GM10248 (cell line): ENCODE results near the gene AUTS2.

Experiments used
- CTCF ChIA-PET: fragments of 300-600 bp; sonication (Branson Sonifier 250); formaldehyde crosslinking; extraction: SDS; loops from one replicate; lab custom pipeline; 2021; ENCODE audit warnings: antibody characterized with exemption; lab: Yijun Ruan, JAX
- POLR2A ChIA-PET: fragments of 350-650 bp; sonication (Branson Sonifier 250); formaldehyde crosslinking; extraction: SDS; loops from one replicate; lab custom pipeline; 2020; ENCODE audit warnings: antibody characterized with exemption; lab: Yijun Ruan, JAX
- DNase-seq: peaks from one replicate; pipeline ENCODE4 v3.0.0; 2012; ENCODE audit errors: extremely low spot score
- TF ChIP-seq, protein P1 (sequence below): IDR thresholded peaks from 2 replicates; pipeline ENCODE4 v1.5.1; 2012; ENCODE audit warnings: mild to moderate bottlenecking, low read depth; ENCODE audit errors: extremely low read depth, missing control alignments, control extremely low read depth

The AUTS2 gene

DNA sequence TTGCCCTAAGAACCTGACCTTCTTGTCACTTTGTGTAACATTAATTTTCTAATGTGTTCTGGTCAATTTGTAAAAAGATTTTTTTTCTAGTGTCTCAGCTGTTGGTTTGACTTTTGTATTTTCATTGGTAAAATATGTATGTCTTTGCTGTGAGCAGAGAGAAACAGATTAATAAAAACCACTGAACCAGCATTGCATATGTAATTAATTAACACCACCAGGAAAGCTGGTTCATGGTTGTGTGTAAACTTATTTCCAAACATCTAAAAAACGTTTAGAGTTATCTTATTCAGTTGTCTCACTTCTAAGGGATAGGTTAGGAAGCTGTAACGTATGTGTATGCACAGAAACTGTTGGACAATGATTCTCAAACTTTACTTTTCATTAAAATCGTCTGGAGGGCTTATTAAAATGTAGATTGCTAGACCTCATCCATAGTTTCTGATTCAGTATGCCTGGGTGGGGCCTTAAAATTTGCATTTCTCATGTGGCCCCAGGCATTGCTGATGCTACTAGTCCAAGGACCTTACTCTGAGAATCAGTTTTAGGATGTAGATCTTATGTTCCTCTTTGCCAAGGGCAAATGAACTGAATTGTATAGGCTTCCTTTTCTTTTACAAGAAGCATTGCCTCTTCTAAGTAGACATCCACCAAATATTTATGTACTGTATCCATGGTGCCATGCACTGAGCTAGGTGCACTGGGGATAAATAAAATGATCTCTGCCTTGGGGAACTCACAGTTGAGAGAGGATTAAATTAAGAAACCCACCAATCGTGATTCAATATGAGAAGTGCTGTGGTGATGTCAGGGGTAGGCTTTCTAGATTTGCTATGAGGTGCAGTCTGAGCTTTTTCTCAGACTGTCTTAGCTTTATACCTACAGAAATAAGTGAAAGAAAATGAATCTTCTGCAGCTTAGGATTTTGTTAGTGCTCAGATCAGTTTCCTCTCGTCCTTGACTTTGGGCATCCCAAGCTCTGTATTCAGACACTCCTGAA lies 98.7 kb downstream of the AUTS2 start:
- no peak for DNase-seq
- ChIA-PET POLR2A (no interaction called here), CTCF (interaction anchor here (0.7 to 1.7 kb wide), 7 partner anchors 8 to 32 kb away, joined by 3 to 7 read pairs (median 3); no protein-coding TSS in a partner anchor)
- TF ChIP-seq, protein P1, sequence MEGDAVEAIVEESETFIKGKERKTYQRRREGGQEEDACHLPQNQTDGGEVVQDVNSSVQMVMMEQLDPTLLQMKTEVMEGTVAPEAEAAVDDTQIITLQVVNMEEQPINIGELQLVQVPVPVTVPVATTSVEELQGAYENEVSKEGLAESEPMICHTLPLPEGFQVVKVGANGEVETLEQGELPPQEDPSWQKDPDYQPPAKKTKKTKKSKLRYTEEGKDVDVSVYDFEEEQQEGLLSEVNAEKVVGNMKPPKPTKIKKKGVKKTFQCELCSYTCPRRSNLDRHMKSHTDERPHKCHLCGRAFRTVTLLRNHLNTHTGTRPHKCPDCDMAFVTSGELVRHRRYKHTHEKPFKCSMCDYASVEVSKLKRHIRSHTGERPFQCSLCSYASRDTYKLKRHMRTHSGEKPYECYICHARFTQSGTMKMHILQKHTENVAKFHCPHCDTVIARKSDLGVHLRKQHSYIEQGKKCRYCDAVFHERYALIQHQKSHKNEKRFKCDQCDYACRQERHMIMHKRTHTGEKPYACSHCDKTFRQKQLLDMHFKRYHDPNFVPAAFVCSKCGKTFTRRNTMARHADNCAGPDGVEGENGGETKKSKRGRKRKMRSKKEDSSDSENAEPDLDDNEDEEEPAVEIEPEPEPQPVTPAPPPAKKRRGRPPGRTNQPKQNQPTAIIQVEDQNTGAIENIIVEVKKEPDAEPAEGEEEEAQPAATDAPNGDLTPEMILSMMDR: no peak

DNA sequence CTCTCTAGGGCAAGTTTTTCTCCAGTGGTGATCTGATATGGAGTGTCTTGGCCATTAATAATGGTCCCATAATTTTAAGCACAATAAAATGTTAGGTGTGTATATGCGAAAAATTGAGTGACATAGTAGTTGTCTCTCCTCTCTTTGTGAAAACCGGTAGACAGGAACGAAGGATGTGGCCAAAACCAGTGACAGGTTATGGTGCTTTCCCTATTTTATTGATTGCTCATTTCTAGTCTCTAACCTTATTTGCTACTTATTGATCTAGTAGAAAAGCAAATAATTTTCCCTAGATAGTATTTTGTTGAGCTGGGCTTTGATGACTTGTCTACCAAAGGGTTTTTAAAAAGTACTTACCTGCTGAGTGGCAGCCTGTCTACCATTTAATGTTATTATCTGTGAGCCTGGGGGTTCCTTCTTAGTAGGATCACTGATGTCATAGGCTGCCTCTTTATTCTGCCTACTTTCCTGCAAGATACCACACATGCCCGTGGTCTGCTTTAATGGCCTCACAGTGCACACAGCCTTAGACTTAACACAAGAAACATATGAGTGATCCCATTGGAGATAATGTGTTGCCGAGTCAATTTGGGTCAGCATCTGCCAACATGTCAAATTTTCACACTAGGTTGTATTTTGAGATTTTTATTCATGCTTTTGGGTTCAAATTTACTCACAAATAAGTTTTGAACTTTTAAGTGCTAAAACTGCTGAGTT lies 100.0 kb downstream of the AUTS2 start:
- TF ChIP-seq, protein P1: no peak
- CTCF ChIA-PET: interaction anchor here (0.9 to 1.7 kb wide), 4 partner anchors 9 to 182 kb away, joined by 3 to 7 read pairs (median 4); no protein-coding TSS in a partner anchor
- DNase-seq: no peak
- POLR2A ChIA-PET: no interaction called here

DNA sequence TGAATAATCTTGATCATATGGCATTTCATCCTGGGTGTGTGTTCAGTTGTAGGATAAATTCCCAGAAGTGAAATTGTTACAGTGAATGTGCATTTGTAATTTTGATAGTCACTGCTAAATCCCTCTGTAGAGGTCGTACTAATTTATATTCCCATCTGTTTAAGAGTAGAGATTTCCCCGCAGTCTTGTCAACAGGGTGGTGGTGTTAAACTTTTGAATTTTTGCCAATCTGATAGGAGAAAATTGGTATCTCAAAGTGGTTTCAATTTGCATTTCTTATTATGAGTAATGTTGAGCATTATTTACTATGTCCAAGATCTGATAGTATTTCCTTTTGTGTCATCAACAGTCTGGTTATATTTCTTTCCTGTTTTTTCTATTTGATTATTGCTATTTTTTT lies 101.7 kb downstream of the AUTS2 start:
- POLR2A ChIA-PET: no interaction called here
- no peak for DNase-seq
- TF ChIP-seq, protein P1: no peak
- CTCF ChIA-PET: interaction anchor here (1.3 to 1.4 kb wide), 2 partner anchors 11 to 59 kb away, joined by 3 to 6 read pairs; no protein-coding TSS in a partner anchor

DNA sequence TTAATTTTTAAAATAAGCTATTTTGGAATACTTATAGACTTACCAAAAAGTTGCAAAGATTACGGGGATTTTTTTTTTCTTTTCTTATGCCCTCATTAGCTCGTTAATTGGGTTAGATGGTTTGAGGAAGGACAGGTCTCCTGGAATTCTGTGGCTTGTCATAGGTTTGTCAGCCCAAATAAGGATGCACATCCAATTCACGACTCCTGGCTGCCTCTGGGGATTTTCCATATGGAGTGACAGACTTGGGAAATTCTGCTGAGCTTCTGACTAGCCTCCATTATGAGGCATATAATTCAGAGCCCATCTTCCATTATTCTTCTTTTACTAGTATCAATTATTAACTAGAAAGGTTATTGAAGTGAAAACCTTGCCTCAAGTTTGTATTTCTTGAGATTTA lies 102.1 kb downstream of the AUTS2 start:
- CTCF ChIA-PET: interaction anchor here (1.3 to 1.4 kb wide), 2 partner anchors 11 to 59 kb away, joined by 3 to 6 read pairs; no protein-coding TSS in a partner anchor
- TF ChIP-seq, protein P1: no peak
- DNase-seq: no peak
- POLR2A ChIA-PET: no interaction called here

DNA sequence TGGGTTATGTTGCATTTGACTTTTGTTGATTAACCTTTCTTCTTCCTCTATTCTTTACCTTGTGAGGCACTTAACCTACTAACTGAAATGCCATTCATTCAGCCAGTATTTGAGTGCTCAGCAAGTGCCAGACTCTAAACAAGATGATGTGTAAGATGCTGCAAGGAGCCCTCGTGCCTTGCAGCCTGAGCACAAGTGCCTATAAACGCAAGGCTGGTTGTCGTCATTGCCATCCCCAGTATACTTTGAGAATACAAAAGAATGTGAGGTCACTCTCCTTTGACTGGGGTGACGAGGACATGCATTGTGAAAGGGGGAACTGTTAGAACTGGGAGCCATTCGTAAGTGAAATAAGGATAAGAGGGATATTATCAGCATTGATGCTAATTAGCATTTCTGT lies 103.0 kb downstream of the AUTS2 start:
- DNase-seq: no peak
- ChIA-PET CTCF (interaction anchor here (1.1 to 1.2 kb wide), 2 partner anchors 10 to 38 kb away, joined by 3 read pairs; no protein-coding TSS in a partner anchor), POLR2A (no interaction called here)
- TF ChIP-seq, protein P1: no peak

DNA sequence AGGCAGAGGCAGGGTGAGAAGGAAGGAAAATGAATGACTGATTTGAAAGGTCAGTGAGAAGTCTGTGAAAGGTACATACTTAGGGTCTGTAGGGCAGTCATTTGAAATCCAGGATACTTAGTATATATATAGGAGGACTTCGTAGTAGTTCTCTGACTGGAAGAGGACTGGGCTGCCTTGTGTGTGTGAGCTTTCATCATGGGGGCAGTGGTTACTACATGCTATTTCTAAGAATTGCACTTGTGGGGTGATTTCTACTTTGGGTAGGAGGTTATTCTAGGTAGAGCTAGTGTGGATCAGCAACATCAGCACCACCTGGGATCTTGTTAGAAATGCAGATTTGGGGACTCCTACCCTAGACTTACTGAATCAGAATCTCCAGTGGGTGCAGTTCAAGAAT lies 104.1 kb downstream of the AUTS2 start:
- TF ChIP-seq, protein P1: no peak
- ChIA-PET POLR2A (no interaction called here), CTCF (interaction anchor here (1.1 to 1.5 kb wide), 3 partner anchors 11 to 37 kb away, joined by 3 read pairs; no protein-coding TSS in a partner anchor)

More for the DNA sequence above, 104.1 kb downstream of the AUTS2 start:
- no peak for DNase-seq
